Panc1 (cell line): Measurements from ENCODE around the gene CD207.

Experiments used
- POLR2AphosphoS5 ChIP-seq: IDR thresholded peaks from 2 replicates; pipeline ENCODE4 v1.6.1; 2012; ENCODE audit warnings: mild to moderate bottlenecking, low read depth, low read length, moderate library complexity
- SIN3A ChIP-seq: IDR thresholded peaks from 2 replicates; pipeline ENCODE4 v1.6.1; 2012; ENCODE audit warnings: low read depth, mild to moderate bottlenecking, low read length, moderate library complexity, borderline replicate concordance; ENCODE audit not compliant: insufficient read depth
- TCF7L2 ChIP-seq: IDR thresholded peaks from 2 replicates; pipeline ENCODE4 v1.6.1; 2011; ENCODE audit warnings: mild to moderate bottlenecking, low read depth, low read length, inconsistent platforms
- TF ChIP-seq, protein P1 (sequence below): fragments of 450-650 bp; IDR thresholded peaks from 2 replicates; pipeline ENCODE4 v1.5.1; 2017; ENCODE audit warnings: mild to moderate bottlenecking

DNA sequence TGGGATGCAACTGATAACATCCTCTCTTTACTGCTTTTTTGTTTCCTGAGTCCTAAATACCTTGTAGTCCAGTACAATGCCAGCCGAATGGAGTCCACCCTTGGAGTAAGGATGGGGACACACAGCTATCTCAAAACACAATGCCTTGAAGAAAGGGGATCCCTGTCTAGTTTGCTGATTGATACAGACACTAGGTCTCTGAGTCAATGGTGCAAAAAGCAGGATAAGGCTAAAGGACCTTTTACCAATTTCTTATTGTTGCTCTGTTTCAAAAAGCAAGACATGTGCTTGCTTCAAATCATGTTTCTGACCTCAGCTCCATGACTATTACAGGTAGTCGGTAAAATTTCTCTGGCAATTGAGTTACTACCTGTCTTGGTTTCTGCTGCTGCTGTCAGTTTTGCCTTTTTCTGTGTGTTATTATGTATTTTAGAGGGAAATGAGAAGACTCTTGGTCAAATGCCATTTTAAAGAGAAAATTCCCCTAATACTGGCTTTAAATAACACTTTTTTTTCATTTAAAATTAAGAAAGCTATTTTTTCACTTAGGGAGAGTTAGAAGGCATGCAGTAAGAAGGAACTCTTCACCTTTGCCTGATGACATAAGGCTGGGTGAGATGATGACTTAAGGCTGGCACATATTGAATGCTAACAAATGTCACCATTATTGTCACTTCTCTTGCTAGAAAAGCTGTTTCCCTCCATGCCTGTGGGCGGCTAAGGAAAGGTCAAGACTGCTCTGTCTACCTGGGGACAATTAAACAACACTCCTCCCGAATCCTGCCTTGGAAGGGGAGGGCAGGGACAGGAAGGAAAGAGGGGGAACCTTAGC, 40.2 kb downstream of the CD207 start:
- TF ChIP-seq POLR2AphosphoS5 (no peak), SIN3A (no peak), TCF7L2 (no peak)
- TF ChIP-seq, protein P1, sequence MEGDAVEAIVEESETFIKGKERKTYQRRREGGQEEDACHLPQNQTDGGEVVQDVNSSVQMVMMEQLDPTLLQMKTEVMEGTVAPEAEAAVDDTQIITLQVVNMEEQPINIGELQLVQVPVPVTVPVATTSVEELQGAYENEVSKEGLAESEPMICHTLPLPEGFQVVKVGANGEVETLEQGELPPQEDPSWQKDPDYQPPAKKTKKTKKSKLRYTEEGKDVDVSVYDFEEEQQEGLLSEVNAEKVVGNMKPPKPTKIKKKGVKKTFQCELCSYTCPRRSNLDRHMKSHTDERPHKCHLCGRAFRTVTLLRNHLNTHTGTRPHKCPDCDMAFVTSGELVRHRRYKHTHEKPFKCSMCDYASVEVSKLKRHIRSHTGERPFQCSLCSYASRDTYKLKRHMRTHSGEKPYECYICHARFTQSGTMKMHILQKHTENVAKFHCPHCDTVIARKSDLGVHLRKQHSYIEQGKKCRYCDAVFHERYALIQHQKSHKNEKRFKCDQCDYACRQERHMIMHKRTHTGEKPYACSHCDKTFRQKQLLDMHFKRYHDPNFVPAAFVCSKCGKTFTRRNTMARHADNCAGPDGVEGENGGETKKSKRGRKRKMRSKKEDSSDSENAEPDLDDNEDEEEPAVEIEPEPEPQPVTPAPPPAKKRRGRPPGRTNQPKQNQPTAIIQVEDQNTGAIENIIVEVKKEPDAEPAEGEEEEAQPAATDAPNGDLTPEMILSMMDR: no peak
